ENCODE measurements around the gene TTC33.
"Not testable (repeated sequence)": the region's sequence is repeated elsewhere in the genome, so short reads cannot be mapped to it uniquely, and the experiment has no call there.

The TTC33 gene

DNA sequence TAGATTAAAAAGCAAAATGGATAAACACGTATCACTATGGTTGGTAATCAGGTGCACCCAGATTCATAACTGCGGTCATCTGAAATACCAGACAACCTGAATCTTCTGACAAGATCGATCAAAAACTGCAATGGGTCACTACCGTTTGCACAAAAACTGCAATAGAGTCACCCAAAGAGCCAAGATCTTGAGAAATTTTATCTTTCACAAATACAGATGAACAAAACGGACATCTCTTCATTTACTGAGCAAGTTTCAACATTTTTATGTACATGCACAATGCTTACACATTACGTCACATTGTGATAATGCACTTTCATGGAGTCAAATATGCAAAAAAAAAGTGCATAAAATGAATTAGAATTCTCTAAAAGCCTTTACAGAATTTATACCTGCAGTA is 23.8 kb upstream of the TTC33 start:
- DNase-seq, result no peak

DNA sequence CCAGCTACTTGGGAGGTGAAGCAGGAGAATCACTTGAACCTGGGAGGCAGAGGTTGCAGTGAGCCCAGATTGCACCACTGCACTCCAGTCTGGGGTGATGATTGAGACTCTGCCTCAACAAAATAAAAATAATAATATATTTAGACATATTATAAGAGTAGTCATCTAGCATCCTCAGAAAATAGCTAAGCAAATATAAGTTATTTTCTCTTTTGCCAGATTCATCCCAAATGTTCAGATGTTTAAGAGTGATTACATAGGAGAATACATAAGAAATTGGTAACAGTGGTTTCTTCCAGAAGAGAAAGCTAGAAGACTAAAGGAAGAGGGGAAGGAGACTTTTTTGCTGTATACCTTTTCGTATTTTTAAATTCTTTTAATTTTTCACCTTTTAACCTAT is 22.4 kb upstream of the TTC33 start:
- no peak for DNase-seq

GRCh38 chr5:40776658-40776977 is 20.9 kb upstream of the TTC33 start:
- no peak for DNase-seq

GRCh38 chr5:40775846-40776657 is 20.3 kb upstream of the TTC33 start:
- DNase-seq, result no peak

- DNase-seq, result no peak
Observed at GRCh38 chr5:40775085-40775845, 19.5 kb upstream of the TTC33 start.

DNA sequence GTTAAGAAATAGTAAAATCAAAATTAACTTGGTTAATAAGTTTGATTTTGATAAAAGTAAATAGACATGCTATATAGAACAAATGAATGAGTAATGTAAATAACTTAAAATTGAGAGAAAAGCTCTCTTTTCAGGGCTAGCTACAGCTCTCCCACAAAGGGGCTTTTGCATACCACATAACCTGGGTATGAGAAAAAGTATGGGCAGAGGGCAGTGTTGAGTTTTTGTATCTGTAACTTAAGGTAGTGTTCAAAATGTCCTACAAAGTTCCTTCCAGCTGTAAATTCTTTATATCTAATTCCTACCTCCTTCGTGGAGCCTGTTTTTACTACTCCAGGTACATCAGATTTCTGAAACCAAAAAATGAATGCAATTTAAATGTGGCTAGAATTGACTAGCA is 18.9 kb upstream of the TTC33 start:
- no peak for DNase-seq

DNA sequence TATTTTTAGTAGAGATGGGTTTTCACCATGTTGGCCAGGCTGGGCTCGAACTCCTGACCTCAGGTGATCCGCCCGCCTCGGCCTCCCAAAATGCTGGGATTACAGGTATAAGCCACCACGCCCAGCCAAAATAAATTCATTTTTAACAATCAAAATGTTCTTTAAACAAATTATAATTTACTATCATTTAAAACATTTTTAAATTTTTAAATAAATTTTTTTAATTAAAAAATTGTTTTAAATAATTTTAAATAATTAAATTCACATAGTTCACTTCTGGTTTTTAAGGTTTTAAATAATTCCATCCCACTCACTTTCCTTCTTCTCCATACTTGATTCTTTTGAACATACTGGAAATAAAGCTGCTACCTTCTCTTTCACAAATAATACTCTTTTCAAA is 15.0 kb upstream of the TTC33 start:
- no peak for DNase-seq

DNA sequence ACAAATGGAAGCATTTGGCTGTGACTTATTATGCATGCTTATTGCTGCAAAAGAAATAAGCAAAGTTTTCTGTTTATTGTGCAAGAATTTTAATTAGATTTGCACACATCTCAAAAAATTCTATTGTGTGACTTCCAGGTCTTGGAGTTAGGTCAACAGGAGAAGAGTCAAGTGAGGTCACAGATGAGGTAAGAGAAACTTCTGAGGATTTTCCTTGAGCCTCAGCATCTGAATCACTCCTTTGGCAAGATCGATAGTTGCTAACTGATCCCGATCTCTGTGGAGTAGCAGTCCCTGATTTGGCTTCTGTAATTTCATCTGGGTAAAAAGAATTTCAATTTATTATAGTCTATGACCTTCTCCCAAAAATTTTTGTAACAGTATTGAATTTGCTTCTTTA is 6.9 kb upstream of the TTC33 start:
- no peak for DNase-seq

GRCh38 chr5:40757400-40757799 is 1.6 kb upstream of the TTC33 start:
- DNase-seq, result no peak

GRCh38 chr5:40755093-40755406 is 711 bp downstream of the TTC33 start:
- DNase-seq, result peak; percentile 92

DNA sequence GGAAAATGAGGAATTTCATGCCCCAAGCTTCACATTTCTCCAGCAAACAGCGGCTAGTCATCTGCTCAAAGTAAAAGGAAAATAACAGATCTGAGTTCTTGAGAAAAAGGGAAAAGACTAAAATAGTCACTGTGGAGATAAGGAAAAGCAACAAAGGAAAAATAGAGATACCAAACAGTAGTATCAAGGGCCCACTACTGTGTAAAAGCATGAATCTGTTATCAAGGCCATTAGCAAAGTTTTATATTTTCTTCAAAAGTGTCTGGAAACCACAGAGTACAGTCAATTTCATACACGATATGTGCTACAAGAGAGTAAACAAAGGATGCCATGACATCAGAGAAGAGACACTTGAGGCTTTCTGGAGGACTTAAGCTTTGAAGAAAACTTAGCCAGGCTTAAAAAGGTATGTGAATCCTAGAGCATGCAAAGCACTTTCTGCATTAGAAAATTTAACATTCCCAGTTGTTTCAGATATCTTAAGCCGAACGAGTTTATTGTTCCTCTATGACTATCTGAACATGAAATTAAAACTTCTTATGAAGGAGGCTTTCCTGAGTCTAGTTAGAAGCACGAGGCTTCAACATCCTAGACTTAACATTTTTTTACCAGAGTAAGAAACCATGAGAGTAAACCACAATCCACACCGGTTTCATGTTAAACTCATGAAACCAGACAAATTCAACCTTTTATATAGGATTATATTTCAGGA is 1.2 kb downstream of the TTC33 start:
- DNase-seq, result no peak

DNA sequence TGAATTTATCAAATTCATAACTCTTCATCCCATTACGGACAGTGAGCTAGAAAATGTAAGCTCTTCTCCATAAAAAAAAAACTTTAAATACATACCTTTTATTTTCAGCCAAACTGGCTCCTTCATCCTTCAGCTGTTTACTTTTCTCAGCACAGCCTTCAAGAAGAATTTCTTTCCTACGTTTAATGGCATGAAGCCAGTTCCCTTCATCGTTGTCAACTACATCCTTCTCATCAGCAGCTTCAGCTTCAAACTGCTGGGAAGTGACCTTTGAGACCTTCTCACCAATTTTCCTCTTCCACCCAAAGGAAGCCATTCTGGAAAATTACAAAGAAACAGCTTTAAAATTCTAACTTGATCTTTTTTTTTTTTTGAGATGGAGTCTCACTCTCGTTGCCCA is 9.1 kb downstream of the TTC33 start:
- DNase-seq, result no peak

GRCh38 chr5:40743771-40744170 is 12.0 kb downstream of the TTC33 start:
- DNase-seq, result no peak

GRCh38 chr5:40738502-40738901 is 17.3 kb downstream of the TTC33 start:
- no peak for DNase-seq

DNA sequence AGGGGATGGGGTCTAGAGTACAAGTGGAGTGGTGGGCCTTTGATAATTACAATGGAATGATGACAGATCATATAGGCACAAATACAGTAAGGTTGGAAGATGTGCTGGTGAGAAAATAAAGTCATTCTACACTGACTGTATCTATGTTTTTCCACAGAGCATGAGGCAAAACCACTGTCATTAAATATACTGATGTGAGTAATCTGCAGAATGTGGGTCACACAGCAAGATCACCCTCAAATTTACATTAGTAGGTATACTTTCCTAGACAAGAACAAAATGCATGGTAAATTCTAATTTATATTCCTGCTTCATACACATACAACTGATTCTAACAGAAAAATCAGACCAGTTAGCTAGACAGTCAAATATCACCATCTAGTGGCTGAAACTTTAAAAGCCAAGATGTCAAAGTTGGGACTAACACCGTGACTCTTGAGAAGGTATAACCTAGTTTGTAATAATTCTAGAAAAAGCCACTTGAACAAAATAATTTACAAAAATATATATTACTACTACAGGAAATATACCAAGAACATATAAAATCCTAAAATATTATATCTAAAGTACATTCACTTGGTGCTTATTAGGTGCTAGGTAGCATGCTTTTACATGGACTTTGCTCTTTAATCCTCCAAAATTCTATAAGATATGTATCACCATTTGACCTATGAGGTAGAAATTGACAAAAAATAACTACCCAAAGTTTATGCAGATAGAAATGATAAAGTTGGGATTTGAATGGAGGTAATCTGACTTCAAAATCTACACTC is 19.5 kb downstream of the TTC33 start:
- DNase-seq, result peak; percentile 43

GRCh38 chr5:40735609-40736008 is 20.2 kb downstream of the TTC33 start:
- DNase-seq, result no peak

- DNase-seq, result no peak
Observed at GRCh38 chr5:40734986-40735385, 20.8 kb downstream of the TTC33 start.

DNA sequence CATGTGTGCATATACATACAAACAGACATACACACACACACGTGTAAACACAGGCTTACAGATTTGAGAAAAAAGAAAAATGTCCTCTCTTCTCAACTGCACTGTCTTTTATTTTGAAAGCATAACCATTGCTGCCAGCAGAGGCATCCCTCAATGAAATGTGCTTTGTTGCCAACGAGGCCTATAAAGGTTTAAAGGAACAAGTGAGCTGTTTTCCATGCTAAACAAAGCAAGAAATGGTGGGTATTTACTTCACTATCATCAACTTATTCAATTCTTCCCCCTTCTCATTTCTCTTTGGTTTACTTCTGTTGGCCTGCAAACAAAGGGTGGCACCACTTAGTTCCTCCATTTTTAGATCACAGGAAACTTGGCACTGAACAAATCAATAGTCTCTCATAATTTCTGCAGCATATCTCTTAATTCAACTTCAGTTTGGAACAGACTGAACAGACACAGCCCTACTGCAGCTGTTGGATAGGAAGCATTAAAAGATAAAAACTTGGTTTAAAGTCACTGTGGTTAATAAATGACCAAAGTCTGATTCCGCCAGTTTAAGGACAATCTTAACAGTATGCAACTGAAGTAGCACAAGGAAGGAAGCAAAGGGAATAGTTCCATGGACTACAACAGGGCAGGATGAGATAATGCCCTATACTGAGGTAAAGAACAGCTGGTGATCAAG is 21.7 kb downstream of the TTC33 start:
- DNase-seq, result no peak

- no peak for DNase-seq
Observed at GRCh38 chr5:40733434-40733833, 22.3 kb downstream of the TTC33 start.

DNA sequence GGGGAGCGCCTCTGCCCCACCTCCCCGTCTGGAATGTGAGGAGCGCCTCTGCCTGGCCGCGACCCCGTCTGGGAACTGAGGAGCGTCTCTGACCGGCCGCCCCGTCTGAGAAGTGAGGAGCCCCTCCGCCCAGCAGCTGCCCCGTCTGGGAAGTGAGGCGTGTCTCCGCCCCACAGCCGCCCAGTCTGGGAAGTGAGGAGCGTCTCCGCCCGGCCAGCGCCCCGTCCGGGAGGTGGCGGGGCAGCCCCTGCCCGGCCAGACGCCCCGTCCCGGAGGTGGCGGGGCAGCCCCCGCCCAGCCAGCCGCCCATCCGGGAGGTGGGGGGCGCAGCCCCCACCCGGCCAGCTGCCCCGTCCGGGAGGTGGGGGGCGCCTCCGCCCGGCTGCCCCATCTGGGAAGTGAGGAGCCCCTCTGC is 33.3 kb downstream of the TTC33 start:
- DNase-seq, result not testable (repeated sequence)

GRCh38 chr5:40720069-40720468 is 35.7 kb downstream of the TTC33 start:
- DNase-seq, result no peak

GRCh38 chr5:40717281-40717680 is 38.5 kb downstream of the TTC33 start:
- DNase-seq, result no peak

DNA sequence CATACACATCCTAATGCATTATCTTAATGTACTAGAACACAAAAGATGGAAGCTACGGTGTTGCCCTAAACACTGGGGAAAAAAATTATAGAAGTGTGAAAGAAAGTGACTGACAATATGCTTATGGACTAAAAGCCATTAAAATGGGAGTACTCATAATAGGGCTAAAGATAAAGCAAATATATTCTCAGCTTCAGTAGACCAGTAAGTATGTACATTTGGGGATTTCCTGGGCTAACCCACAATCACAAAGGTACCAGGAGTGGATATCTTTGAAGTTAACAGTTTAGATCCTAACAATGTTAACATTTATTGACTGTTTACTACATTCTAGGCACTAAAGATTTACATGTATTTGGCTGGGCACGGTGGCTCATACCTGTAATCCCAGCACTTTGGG is 39.2 kb downstream of the TTC33 start:
- DNase-seq, result no peak
